H9 (cell line): ENCODE data around the gene CRY2. TPM values are rescaled to one million over a fixed set of nuclear protein-coding genes. Genes with fewer than 3 reads are reported as not detected.

Experiments
- DNase-seq: peaks from one replicate; pipeline ENCODE4 v3.0.0-alpha.2; 2017
- H2AFZ ChIP-seq: one replicate; pipeline ENCODE4 v1.6.1; 2013; ENCODE audit warnings: mild to moderate bottlenecking, low read length, control low read depth, moderate library complexity
- H2AK5ac ChIP-seq: 2 replicates; pipeline ENCODE4 v1.6.1; 2013; ENCODE audit warnings: low read length, control low read depth, mixed read lengths; ENCODE audit not compliant: insufficient read length
- H2BK120ac ChIP-seq: one replicate; pipeline ENCODE4 v1.6.1; 2013; ENCODE audit warnings: low read depth, mild to moderate bottlenecking, low read length, control low read depth, inconsistent platforms; ENCODE audit not compliant: poor library complexity, severe bottlenecking
- H2BK12ac ChIP-seq: 2 replicates; pipeline ENCODE4 v1.6.1; 2013; ENCODE audit warnings: low read length, control low read depth, mixed read lengths, low read depth; ENCODE audit not compliant: insufficient read length
- H2BK15ac ChIP-seq: 2 replicates; pipeline ENCODE4 v1.6.1; 2013; ENCODE audit warnings: low read depth, low read length, control low read depth
- H2BK20ac ChIP-seq: one replicate; pipeline ENCODE4 v1.6.1; 2013; ENCODE audit warnings: low read depth, mild to moderate bottlenecking, low read length, control low read depth, inconsistent platforms; ENCODE audit not compliant: poor library complexity, severe bottlenecking
- H2BK5ac ChIP-seq: 2 replicates; pipeline ENCODE4 v1.6.1; 2013; ENCODE audit warnings: low read length, control low read depth, mixed read lengths; ENCODE audit not compliant: insufficient read length
- H3K14ac ChIP-seq: 2 replicates; pipeline ENCODE4 v1.6.1; 2013; ENCODE audit warnings: low read length, control low read depth; ENCODE audit not compliant: insufficient read depth
- H3K18ac ChIP-seq: 2 replicates; pipeline ENCODE4 v1.6.1; 2013; ENCODE audit warnings: low read depth, mild to moderate bottlenecking, mixed read lengths, low read length, control low read depth; ENCODE audit not compliant: insufficient read length
- H3K23ac ChIP-seq: 2 replicates; pipeline ENCODE4 v1.6.1; 2013; ENCODE audit warnings: low read length, control low read depth, mixed read lengths, low read depth; ENCODE audit not compliant: insufficient read length
- H3K23me2 ChIP-seq: 2 replicates; pipeline ENCODE4 v1.6.1; 2013; ENCODE audit warnings: low read depth, mild to moderate bottlenecking, mixed read lengths, low read length, control low read depth; ENCODE audit not compliant: insufficient read length, poor library complexity, severe bottlenecking
- H3K27ac ChIP-seq: 2 replicates; pipeline ENCODE4 v1.5.1; 2013; ENCODE audit warnings: low read length, control low read depth, mixed read lengths, low read depth; ENCODE audit not compliant: insufficient read length
- H3K27me3 ChIP-seq: 2 replicates; pipeline ENCODE4 v1.6.1; 2013; ENCODE audit warnings: low read length, control low read depth, inconsistent platforms; ENCODE audit not compliant: insufficient read depth
- H3K4ac ChIP-seq: 2 replicates; pipeline ENCODE4 v1.6.1; 2013; ENCODE audit warnings: low read depth, mild to moderate bottlenecking, control low read depth, inconsistent platforms, low read length, moderate library complexity
- H3K4me1 ChIP-seq: 2 replicates; pipeline ENCODE4 v1.6.1; 2013; ENCODE audit warnings: low read length, control low read depth, inconsistent platforms; ENCODE audit not compliant: insufficient read depth
- H3K4me2 ChIP-seq: 2 replicates; pipeline ENCODE4 v1.6.1; 2013; ENCODE audit warnings: low read length, control low read depth, mixed read lengths; ENCODE audit not compliant: insufficient read length, insufficient read depth
- H3K56ac ChIP-seq: 2 replicates; pipeline ENCODE4 v1.6.1; 2013; ENCODE audit warnings: low read depth, mild to moderate bottlenecking, mixed read lengths, low read length, control low read depth; ENCODE audit not compliant: insufficient read length
- H3K79me1 ChIP-seq: 2 replicates; pipeline ENCODE4 v1.6.1; 2013; ENCODE audit warnings: low read depth, mild to moderate bottlenecking, moderate library complexity, low read length, control low read depth, inconsistent platforms; ENCODE audit not compliant: insufficient read depth, poor library complexity, severe bottlenecking
- H3K79me2 ChIP-seq: 2 replicates; pipeline ENCODE4 v1.6.1; 2013; ENCODE audit warnings: low read length, control low read depth, inconsistent platforms; ENCODE audit not compliant: insufficient read depth
- H3K9ac ChIP-seq: 2 replicates; pipeline ENCODE4 v1.6.1; 2013; ENCODE audit warnings: low read length, control low read depth, mixed read lengths; ENCODE audit not compliant: insufficient read length; ENCODE audit errors: extremely low read depth
- H3K9me3 ChIP-seq: one replicate; pipeline ENCODE4 v1.6.1; 2013; ENCODE audit warnings: low read depth, low read length, inconsistent platforms; ENCODE audit not compliant: control insufficient read depth
- H3T11ph ChIP-seq: one replicate; pipeline ENCODE4 v1.6.1; 2013; ENCODE audit warnings: mild to moderate bottlenecking, low read length, control low read depth, inconsistent platforms
- H4K20me1 ChIP-seq: one replicate; pipeline ENCODE4 v1.6.1; 2013; ENCODE audit not compliant: control insufficient read depth, insufficient read length, insufficient read depth
- H4K5ac ChIP-seq: 2 replicates; pipeline ENCODE4 v1.6.1; 2013; ENCODE audit warnings: low read depth, mild to moderate bottlenecking, mixed read lengths, low read length, control low read depth; ENCODE audit not compliant: insufficient read length
- H4K8ac ChIP-seq: replicated peaks from 2 replicates; pipeline ENCODE4 v1.6.1; 2013; ENCODE audit warnings: low read length, control low read depth, mixed read lengths, low read depth; ENCODE audit not compliant: insufficient read length
- H4K91ac ChIP-seq: 2 replicates; pipeline ENCODE4 v1.6.1; 2013; ENCODE audit warnings: low read depth, mild to moderate bottlenecking, moderate library complexity, mixed read lengths, low read length, control low read depth; ENCODE audit not compliant: insufficient read length
- H3K27ac Mint-ChIP-seq, 3 experiments: 2 replicates in 2 of 3; 3 replicates in 1 of 3; pipeline ENCODE4 v1.8.0; 2020 to 2021; ENCODE audit warnings: mixed read lengths in 3 of 3, mild to moderate bottlenecking in 1 of 3, moderate library complexity in 1 of 3
- H3K27me3 Mint-ChIP-seq: 2 replicates; pipeline ENCODE4 v1.8.0; 2021; ENCODE audit warnings: low read depth, mild to moderate bottlenecking, moderate library complexity, mixed read lengths
- H3K36me3 Mint-ChIP-seq, 3 experiments: 2 replicates in 2 of 3; 3 replicates in 1 of 3; pipeline ENCODE4 v1.8.0; 2020 to 2021; ENCODE audit warnings: low read depth in 3 of 3, mixed read lengths in 3 of 3; ENCODE audit not compliant: insufficient read depth in 1 of 3
- H3K4me1 Mint-ChIP-seq, 2 experiments: 2 replicates each; pipeline ENCODE4 v1.8.0; 2020; ENCODE audit warnings: mixed read lengths in 2 of 2
- H3K4me3 Mint-ChIP-seq, 2 experiments: 2 replicates in 1 of 2; 3 replicates in 1 of 2; pipeline ENCODE4 v1.8.0; 2020 to 2021; ENCODE audit warnings: mild to moderate bottlenecking in 2 of 2, mixed read lengths in 2 of 2, moderate library complexity in 1 of 2
- H3K9me3 Mint-ChIP-seq, 2 experiments: 2 replicates in 1 of 2; 3 replicates in 1 of 2; pipeline ENCODE4 v1.8.0; 2020; ENCODE audit warnings: mild to moderate bottlenecking in 2 of 2, mixed read lengths in 2 of 2, moderate library complexity in 1 of 2
- WGBS: extraction: QIAGEN DNeasy Blood & Tissue Kit; methylation state at CpG from one replicate; pipeline ENCODE4 v1.1.7; 2013; ENCODE audit warnings: missing lambda C conversion rate, low lambda C conversion rate, mixed read lengths; ENCODE audit not compliant: insufficient read length; ENCODE audit errors: extremely low coverage; 5-methylcytosine and 5-hydroxymethylcytosine counted together
- total RNA-seq: library from RNA; stranded (reverse); gene quantifications from 2 replicates; pipeline ENCODE4 v1.2.1, GENCODE V29; 2021
- TF ChIP-seq, protein P1 (sequence below): fragments of 200-600 bp; sonication (generic); conservative IDR thresholded peaks from 3 replicates; pipeline ENCODE4 v1.8.0; 2021; ENCODE audit warnings: antibody characterized with exemption, mild to moderate bottlenecking

CRY2 gene
- total RNA-seq, 1 experiment from 2014 or later: 14.4 TPM

DNA sequence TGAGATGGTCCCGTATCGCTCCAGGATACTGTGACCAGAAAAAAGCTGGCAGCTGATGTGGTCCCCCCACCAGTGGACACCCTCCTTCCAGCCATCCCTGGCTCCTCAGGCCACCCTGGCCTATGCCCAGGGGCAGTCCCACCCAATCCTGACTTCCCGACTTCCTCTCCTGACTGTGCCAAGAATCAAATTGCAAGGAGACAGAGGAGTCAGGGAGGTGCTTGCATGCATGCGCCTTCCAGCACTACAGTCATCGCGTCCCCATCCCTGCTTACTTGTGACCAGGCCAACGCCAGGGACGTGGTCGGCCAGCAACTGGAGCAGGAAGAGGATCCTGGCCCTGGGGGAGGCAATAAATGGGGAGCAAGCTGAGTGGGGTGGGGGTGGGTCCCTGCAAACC lies 63.3 kb downstream of the CRY2 start:
- Histone ChIP-seq H2BK12ac (no peak overlapping the region), H3K27ac (no peak overlapping the region), H3K56ac (no peak overlapping the region), H2BK15ac (no peak overlapping the region), H3K14ac (no peak overlapping the region), H3T11ph (no peak overlapping the region), H2BK20ac (no peak overlapping the region), H3K9me3 (no peaks in the 10 kb centered on the region), H3K79me2 (no peaks in the 10 kb centered on the region), H4K8ac (no peak overlapping the region), H4K20me1 (no peaks in the 10 kb centered on the region), H3K27me3 (no peaks in the 10 kb centered on the region), H2AK5ac (no peak overlapping the region), H2AFZ (no peak overlapping the region), H3K4me1 (no peaks in the 10 kb centered on the region), H2BK120ac (no peak overlapping the region), H3K18ac (no peak overlapping the region), H3K79me1 (no peaks in the 10 kb centered on the region), H4K5ac (no peak overlapping the region), H3K23me2 (no peaks in the 10 kb centered on the region), H3K9ac (no peak overlapping the region), H3K23ac (no peak overlapping the region), H4K91ac (no peak overlapping the region), H2BK5ac (no peak overlapping the region), H3K4ac (no peak overlapping the region), H3K4me2 (no peak overlapping the region)
- Mint-ChIP-seq H3K36me3 (peaks cover 9 to 32% (median 30%) of the 10 kb centered on the region in 3 experiments), H3K27me3 (no peaks in the 10 kb centered on the region), H3K4me3 (no peak overlapping the region), H3K9me3 (no peaks in the 10 kb centered on the region), H3K4me1 (peaks cover 2 to 4% of the 10 kb centered on the region in 2 experiments; a peak in 2 of 4 replicates), H3K27ac (no peak overlapping the region; a peak in 1 of 7 replicates)
- TF ChIP-seq, protein P1, sequence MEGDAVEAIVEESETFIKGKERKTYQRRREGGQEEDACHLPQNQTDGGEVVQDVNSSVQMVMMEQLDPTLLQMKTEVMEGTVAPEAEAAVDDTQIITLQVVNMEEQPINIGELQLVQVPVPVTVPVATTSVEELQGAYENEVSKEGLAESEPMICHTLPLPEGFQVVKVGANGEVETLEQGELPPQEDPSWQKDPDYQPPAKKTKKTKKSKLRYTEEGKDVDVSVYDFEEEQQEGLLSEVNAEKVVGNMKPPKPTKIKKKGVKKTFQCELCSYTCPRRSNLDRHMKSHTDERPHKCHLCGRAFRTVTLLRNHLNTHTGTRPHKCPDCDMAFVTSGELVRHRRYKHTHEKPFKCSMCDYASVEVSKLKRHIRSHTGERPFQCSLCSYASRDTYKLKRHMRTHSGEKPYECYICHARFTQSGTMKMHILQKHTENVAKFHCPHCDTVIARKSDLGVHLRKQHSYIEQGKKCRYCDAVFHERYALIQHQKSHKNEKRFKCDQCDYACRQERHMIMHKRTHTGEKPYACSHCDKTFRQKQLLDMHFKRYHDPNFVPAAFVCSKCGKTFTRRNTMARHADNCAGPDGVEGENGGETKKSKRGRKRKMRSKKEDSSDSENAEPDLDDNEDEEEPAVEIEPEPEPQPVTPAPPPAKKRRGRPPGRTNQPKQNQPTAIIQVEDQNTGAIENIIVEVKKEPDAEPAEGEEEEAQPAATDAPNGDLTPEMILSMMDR: no peak
- DNase-seq: no peak
- WGBS: no CpG with 5 or more reads among the region's 9 CpGs
